K562 (cell line): ENCODE data around the gene DPP3. TPM values are rescaled to one million over a fixed set of nuclear protein-coding genes. Genes with fewer than 3 reads are reported as not detected.

Source experiments
- CHD2 ChIP-seq: IDR thresholded peaks from 2 replicates; pipeline ENCODE4 v1.6.1; 2011; ENCODE audit warnings: low read depth, low read length
- HDAC1 ChIP-seq, 2 experiments: fragments of 450-650 bp; IDR thresholded peaks; 2 replicates each; pipeline ENCODE4 v1.6.1; 2016 to 2017; ENCODE audit warnings: inconsistent platforms in 1 of 2, mild to moderate bottlenecking in 1 of 2, moderate library complexity in 1 of 2
- MTA2 ChIP-seq: fragments of 450-650 bp; IDR thresholded peaks from 2 replicates; pipeline ENCODE4 v1.6.1; 2016; ENCODE audit warnings: low read depth
- NCOR1 ChIP-seq: fragments of 450-650 bp; IDR thresholded peaks from 2 replicates; pipeline ENCODE4 v1.6.1; 2016; ENCODE audit warnings: mild to moderate bottlenecking, moderate library complexity
- NEUROD1 ChIP-seq: fragments of 150-350 bp; IDR thresholded peaks from 2 replicates; pipeline ENCODE4 v1.6.1; 2014; ENCODE audit warnings: borderline replicate concordance, low read length, low read depth; ENCODE audit not compliant: partially characterized antibody
- NR2C2 ChIP-seq, 2 experiments: fragments of 200-800 bp in 1 of 2; sonication (Bioruptor generic) in 1 of 2; sonication (generic) in 1 of 2; formaldehyde crosslinking in 1 of 2; IDR thresholded peaks; 2 replicates each; pipeline versions ENCODE4 v1.6.1 to v1.8.0; 2016 to 2022; ENCODE audit warnings: mild to moderate bottlenecking in 1 of 2, missing compliant biosample characterization in 1 of 2, missing genetic modification characterization in 1 of 2, missing genetic modification reagents in 1 of 2
- PPARD ChIP-seq: fragments of 250-450 bp; sonication (Bioruptor Pico); IDR thresholded peaks from 2 replicates; pipeline ENCODE4 v1.8.0; 2022; ENCODE audit warnings: inconsistent platforms, mild to moderate bottlenecking, moderate library complexity
- SPI1 ChIP-seq: IDR thresholded peaks from 2 replicates; pipeline ENCODE4 v1.6.1; 2011; ENCODE audit warnings: low read depth, low read length, control low read depth, borderline replicate concordance
- TAF1 ChIP-seq: IDR thresholded peaks from 2 replicates; pipeline ENCODE4 v1.6.1; 2011; ENCODE audit warnings: mild to moderate bottlenecking, low read length, moderate library complexity; ENCODE audit not compliant: insufficient read depth, control insufficient read depth, severe bottlenecking; ENCODE audit errors: extremely low read depth
- USF2 ChIP-seq: sonication (generic); formaldehyde crosslinking; IDR thresholded peaks from 2 replicates; pipeline ENCODE4 v1.5.0; 2020; ENCODE audit warnings: missing genetic modification reagents
- ZBTB17 ChIP-seq: fragments of 450-650 bp; formaldehyde crosslinking; IDR thresholded peaks from 2 replicates; pipeline ENCODE4 v1.4.0; 2020; ENCODE audit warnings: mild to moderate bottlenecking
- ZBTB40 ChIP-seq, 2 experiments: fragments of 450-650 bp in 1 of 2; sonication (generic) in 1 of 2; formaldehyde crosslinking in 1 of 2; IDR thresholded peaks; 2 replicates each; pipeline versions ENCODE4 v1.7.1 to v1.9.0; 2016 to 2022; ENCODE audit warnings: inconsistent platforms in 1 of 2, mild to moderate bottlenecking in 1 of 2, missing genetic modification reagents in 1 of 2
- ZC3H4 ChIP-seq: sonication (generic); formaldehyde crosslinking; IDR thresholded peaks from 2 replicates; pipeline ENCODE4 v1.9.0; 2021; ENCODE audit warnings: missing genetic modification reagents, borderline replicate concordance
- ZNF263 ChIP-seq: sonication (generic); formaldehyde crosslinking; IDR thresholded peaks from 2 replicates; pipeline ENCODE4 v1.8.0; 2022; ENCODE audit warnings: mild to moderate bottlenecking, missing genetic modification reagents, borderline replicate concordance
- ZNF280B ChIP-seq: fragments of 250-450 bp; sonication (Bioruptor Pico); IDR thresholded peaks from 2 replicates; pipeline ENCODE4 v1.5.1; 2021; ENCODE audit warnings: mild to moderate bottlenecking
- polyA plus RNA-seq, 8 experiments: library from polyadenylated mRNA; depleted of rRNA in 4 of 8; stranded (reverse) in 5 of 8; unstranded in 3 of 8; fragments of >200 nt; fragmentation: Nextera tagmentation in 2 of 8; fragmentation: Illumina TruSeq in 1 of 8; extraction: Ambion mirVana in 2 of 8; extraction: Trizol in 1 of 8; gene quantifications; 2 replicates each; pipeline versions ENCODE4 v1.2.1 to v1.2.3, GENCODE V29; 2011 to 2014; ENCODE audit warnings: inconsistent platforms in 1 of 8, missing spikeins in 1 of 8
- total RNA-seq, 7 experiments: library from RNA; depleted of rRNA in 6 of 7; stranded (reverse); fragments of >200 nt in 6 of 7; fragmentation: Illumina TruSeq in 2 of 7; extraction: Trizol in 2 of 7; gene quantifications; 2 replicates each; pipeline versions ENCODE4 v1.2.1 to v1.2.3, GENCODE V29; 2011 to 2021; ENCODE audit warnings: low replicate concordance in 1 of 7

Gene DPP3
- total and polyA plus RNA-seq, 9 of the 15 experiments (the other 6 are each of a cell fraction or from before 2014, with no cell fraction given), result 3.7 to 69.2 (median 43.3) TPM

- TF ChIP-seq ZBTB40 (IDR thresholded peaks at IDR 0.05) (peak; percentile 87), ZBTB40 (CRISPR knock-in tag; IDR thresholded peaks at IDR 0.05) (no peak), CHD2 (peak; percentile 63), ZNF280B (CRISPR knock-in tag) (no peak), MTA2 (0 out of 2 replicates have a peak, but pooled peaks have one; percentile 26), NR2C2 (CRISPR knock-in tag; IDR thresholded peaks at IDR 0.05) (peak; percentile 51; the same call in 1 of the 2 replicates), NR2C2 (tag; IDR thresholded peaks at IDR 0.05) (peak; percentile 81), ZNF263 (no peak), HDAC1 (IDR thresholded peaks at IDR 0.05) (peak; percentile 39 to 97; a peak in 3 of 4 replicates), USF2 (CRISPR knock-in tag) (no peak), NCOR1 (0 out of 2 replicates have a peak, but pooled peaks have one; percentile 15), ZC3H4 (CRISPR knock-in tag) (no peak), PPARD (CRISPR knock-in tag) (no peak), ZBTB17 (CRISPR knock-in tag) (peak; percentile 48; the same call in 1 of the 2 replicates), NEUROD1 (peak; percentile 19), SPI1 (peak; percentile 58), TAF1 (peak; percentile 82)
Observed at GRCh38 chr11:66480117-66480938, at the start of gene DPP3 (continued).
